ENCODE results near the gene PHF19.

The PHF19 gene

GRCh38 chr9:120865809-120866208, 11.2 kb downstream of the PHF19 start:
- Histone ChIP-seq H3K36me3 (peaks cover 48% of the 10 kb centered on the region), H3K27ac (no peak overlapping the region), H3K9me3 (no peaks in the 10 kb centered on the region), H3K4me3 (ENCODE audit: low read depth in 1 of 2, low read length in 1 of 2) (no peak overlapping the region), H3K27me3 (no peaks in the 10 kb centered on the region), H3K4me1 (ENCODE audit: control insufficient read depth in 1 of 2, insufficient read depth in 1 of 2, low read depth in 1 of 2, low read length in 1 of 2) (peaks cover 22 to 29% of the 10 kb centered on the region in 2 experiments)
- TF ChIP-seq CTCF (IDR thresholded peaks at IDR 0.05) = no peak

GRCh38 chr9:120865176-120865575, 11.8 kb downstream of the PHF19 start:
- no peak for TF ChIP-seq CTCF (IDR thresholded peaks at IDR 0.05)

GRCh38 chr9:120864719-120865118, 12.3 kb downstream of the PHF19 start:
- H3K27ac ChIP-seq = no peak overlapping the region
- no peaks in the 10 kb centered on the region for H3K9me3 ChIP-seq
- H3K27me3 ChIP-seq = no peaks in the 10 kb centered on the region
- peaks cover 59% of the 10 kb centered on the region for H3K36me3 ChIP-seq
- peaks cover 16 to 21% of the 10 kb centered on the region in 2 experiments for H3K4me1 ChIP-seq (ENCODE audit: control insufficient read depth in 1 of 2, insufficient read depth in 1 of 2, low read depth in 1 of 2, low read length in 1 of 2)
- no peak overlapping the region for H3K4me3 ChIP-seq (ENCODE audit: low read depth in 1 of 2, low read length in 1 of 2)
- no peak for TF ChIP-seq CTCF (IDR thresholded peaks at IDR 0.05)

More at GRCh38 chr9:120865176-120865575, 11.8 kb downstream of the PHF19 start:
- no peaks in the 10 kb centered on the region for H3K9me3 ChIP-seq
- H3K36me3 ChIP-seq = peaks cover 54% of the 10 kb centered on the region
- H3K27me3 ChIP-seq = no peaks in the 10 kb centered on the region
- H3K4me3 ChIP-seq (ENCODE audit: low read depth in 1 of 2, low read length in 1 of 2) = no peak overlapping the region
- H3K27ac ChIP-seq = no peak overlapping the region
- H3K4me1 ChIP-seq (ENCODE audit: control insufficient read depth in 1 of 2, insufficient read depth in 1 of 2, low read depth in 1 of 2, low read length in 1 of 2) = peaks cover 20 to 26% of the 10 kb centered on the region in 2 experiments

GRCh38 chr9:120863833-120864232, 13.2 kb downstream of the PHF19 start:
- Histone ChIP-seq H3K4me3 (ENCODE audit: low read depth in 1 of 2, low read length in 1 of 2) (no peak overlapping the region), H3K4me1 (ENCODE audit: control insufficient read depth in 1 of 2, insufficient read depth in 1 of 2, low read depth in 1 of 2, low read length in 1 of 2) (peaks cover 9 to 13% of the 10 kb centered on the region in 2 experiments), H3K27ac (no peak overlapping the region), H3K36me3 (peaks cover 65% of the 10 kb centered on the region), H3K27me3 (no peaks in the 10 kb centered on the region), H3K9me3 (no peaks in the 10 kb centered on the region)
- no peak for TF ChIP-seq CTCF (IDR thresholded peaks at IDR 0.05)

GRCh38 chr9:120862452-120862851, 14.5 kb downstream of the PHF19 start:
- Histone ChIP-seq H3K27ac (no peak overlapping the region), H3K4me1 (ENCODE audit: control insufficient read depth in 1 of 2, insufficient read depth in 1 of 2, low read depth in 1 of 2, low read length in 1 of 2) (peaks cover 0 to 2% of the 10 kb centered on the region in 2 experiments), H3K36me3 (peaks cover 79% of the 10 kb centered on the region), H3K27me3 (no peaks in the 10 kb centered on the region), H3K9me3 (no peaks in the 10 kb centered on the region), H3K4me3 (ENCODE audit: low read depth in 1 of 2, low read length in 1 of 2) (no peak overlapping the region)
- no peak for TF ChIP-seq CTCF (IDR thresholded peaks at IDR 0.05)

- Histone ChIP-seq H3K27me3 (no peaks in the 10 kb centered on the region), H3K4me1 (ENCODE audit: control insufficient read depth in 1 of 2, insufficient read depth in 1 of 2, low read depth in 1 of 2, low read length in 1 of 2) (no peaks in the 10 kb centered on the region), H3K36me3 (peaks cover 84% of the 10 kb centered on the region), H3K27ac (no peak overlapping the region), H3K9me3 (no peaks in the 10 kb centered on the region), H3K4me3 (ENCODE audit: low read depth in 1 of 2, low read length in 1 of 2) (no peak overlapping the region)
- no peak for TF ChIP-seq CTCF (IDR thresholded peaks at IDR 0.05)
Observed at GRCh38 chr9:120861935-120862334, 15.1 kb downstream of the PHF19 start.
